B cell (primary cell): ENCODE data around the gene SLC16A9.

ENCODE experiments used
- CTCF ChIP-seq: fragments of 200-600 bp; IDR thresholded peaks from one replicate; pipeline ENCODE4 v1.8.0; 2022; ENCODE audit warnings: antibody characterized with exemption, mild to moderate bottlenecking
- EZH2 ChIP-seq: IDR thresholded peaks from 2 replicates; pipeline ENCODE4 v1.6.1; 2012; ENCODE audit warnings: borderline replicate concordance, low read depth, mild to moderate bottlenecking, moderate library complexity, low read length; ENCODE audit not compliant: insufficient read depth, poor library complexity, severe bottlenecking

GRCh38 chr10:59624136-59624535 is 85.5 kb downstream of the SLC16A9 start:
- TF ChIP-seq EZH2 (no peak), CTCF (no peak)
